Effector memory CD4-positive, alpha-beta T cell (primary cell): ENCODE measurements around the gene CTSL.

ENCODE experiments used
- DNase-seq, 3 donors: peaks; one replicate each; pipeline ENCODE4 v3.0.0-alpha.2; 2020
- H3K27ac ChIP-seq: 2 replicates; pipeline ENCODE4 v1.7.0; 2013; ENCODE audit warnings: mild to moderate bottlenecking, low read length, moderate library complexity; ENCODE audit not compliant: insufficient read depth, poor library complexity, severe bottlenecking
- H3K27me3 ChIP-seq: replicated peaks from 2 replicates; pipeline ENCODE4 v1.7.0; 2013; ENCODE audit warnings: mild to moderate bottlenecking, low read length; ENCODE audit not compliant: insufficient read depth, control insufficient read depth, poor library complexity, severe bottlenecking
- H3K36me3 ChIP-seq: 2 replicates; pipeline ENCODE4 v1.7.0; 2013; ENCODE audit warnings: mild to moderate bottlenecking, low read length, moderate library complexity; ENCODE audit not compliant: control insufficient read depth, insufficient read depth
- H3K4me1 ChIP-seq: 2 replicates; pipeline ENCODE4 v1.7.0; 2013; ENCODE audit warnings: low read length, mild to moderate bottlenecking; ENCODE audit not compliant: control insufficient read depth, insufficient read depth, poor library complexity, severe bottlenecking
- H3K4me3 ChIP-seq: 2 replicates; pipeline ENCODE4 v1.7.0; 2013; ENCODE audit warnings: low read length, low read depth, mild to moderate bottlenecking; ENCODE audit not compliant: insufficient read depth, poor library complexity, severe bottlenecking
- H3K9me3 ChIP-seq: 2 replicates; pipeline ENCODE4 v1.7.0; 2013; ENCODE audit warnings: mild to moderate bottlenecking, low read length, moderate library complexity; ENCODE audit not compliant: control insufficient read depth
- total RNA-seq, 3 donors: gene quantifications; one replicate each; lab custom pipeline; 2026; lab: John Stamatoyannopoulos, UW

Gene CTSL
- total RNA-seq = 3.4 to 7.4 (median 4.8) reads per million in 3 donors

DNA sequence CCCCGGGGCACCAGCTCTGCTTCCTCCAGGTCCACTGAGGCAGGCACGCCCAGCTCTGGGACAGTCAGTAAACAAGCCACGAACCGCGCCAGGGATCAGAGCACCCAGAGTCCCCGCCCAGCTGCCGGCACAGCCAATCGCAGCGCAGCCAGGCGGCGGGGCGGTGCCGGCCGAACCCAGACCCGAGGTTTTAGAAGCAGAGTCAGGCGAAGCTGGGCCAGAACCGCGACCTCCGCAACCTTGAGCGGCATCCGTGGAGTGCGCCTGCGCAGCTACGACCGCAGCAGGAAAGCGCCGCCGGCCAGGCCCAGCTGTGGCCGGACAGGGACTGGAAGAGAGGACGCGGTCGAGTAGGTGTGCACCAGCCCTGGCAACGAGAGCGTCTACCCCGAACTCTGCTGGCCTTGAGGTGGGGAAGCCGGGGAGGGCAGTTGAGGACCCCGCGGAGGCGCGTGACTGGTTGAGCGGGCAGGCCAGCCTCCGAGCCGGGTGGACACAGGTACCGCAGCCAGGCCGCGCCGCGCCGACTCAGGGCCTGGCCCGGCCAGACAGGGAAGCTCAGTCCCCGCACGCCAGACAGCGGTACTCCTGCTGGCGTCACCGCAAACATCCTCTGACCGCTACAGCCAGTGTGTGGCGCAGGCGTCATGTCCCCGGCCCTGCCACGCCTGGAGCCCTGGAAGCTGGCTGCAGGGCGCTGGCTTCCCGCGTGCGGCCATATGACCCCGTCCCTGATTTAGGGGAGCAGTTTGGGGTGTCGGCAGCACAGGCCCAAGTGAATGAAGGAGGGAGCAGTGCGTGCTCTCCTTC is at the start of gene CTSL:
Gene CTSL (plus strand): TSS at position 220 of the 810 bp plus-strand sequence. CDS start 1,485 bp downstream, outside the sequence.
- Histone ChIP-seq H3K4me1 (peaks cover 3% of the 10 kb centered on the region), H3K4me3 (peak within 1 kb of the TSS; percentile 70), H3K36me3 (no peaks in the 10 kb centered on the region), H3K9me3 (no peaks in the 10 kb centered on the region), H3K27ac (peak within 1 kb of the TSS; percentile 30), H3K27me3 (no peaks in the 10 kb centered on the region)
- peak in 2 of 3 donors; percentile 16 to 34 for DNase-seq

DNA sequence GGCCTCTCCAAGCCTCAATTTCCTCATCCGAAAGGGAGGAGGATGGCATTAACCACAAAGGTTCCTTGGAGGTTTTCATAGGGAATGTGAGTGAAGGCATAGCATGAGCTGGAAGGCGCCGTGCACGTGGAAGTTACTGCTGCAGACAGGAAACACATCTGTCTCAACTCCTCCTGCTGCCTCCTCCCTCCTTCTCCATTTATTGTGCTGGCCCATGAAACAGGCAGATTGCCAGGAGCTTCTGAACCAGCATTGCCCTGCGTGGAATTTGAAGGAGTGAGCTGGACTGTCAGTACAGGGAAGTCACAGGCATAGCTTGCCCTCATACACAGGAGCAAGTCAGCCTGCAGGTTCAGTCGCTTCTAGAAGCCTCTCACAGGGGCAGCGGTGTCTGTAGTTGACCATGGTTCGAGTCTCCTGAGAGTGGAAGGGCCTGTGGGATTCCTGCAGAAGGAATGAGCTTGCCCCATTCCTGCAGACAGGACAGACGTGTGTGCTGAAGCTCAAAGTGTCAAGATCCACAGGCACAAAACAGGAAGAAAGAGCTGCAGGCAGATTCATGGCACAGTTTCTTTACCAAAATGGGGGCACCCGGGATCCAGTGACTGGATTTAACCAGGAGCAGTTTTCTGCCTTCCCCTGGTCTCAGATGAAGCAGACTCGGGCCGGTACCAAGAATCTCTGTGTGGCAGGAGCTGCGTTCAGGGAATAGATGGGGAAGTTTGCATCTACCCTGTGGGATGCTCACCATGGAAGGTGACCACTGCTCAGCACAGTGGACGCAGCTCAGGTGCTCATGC is 48.7 kb upstream of the CTSL start:
- Histone ChIP-seq H3K27ac (no peak overlapping the region), H3K27me3 (no peaks in the 10 kb centered on the region), H3K9me3 (no peaks in the 10 kb centered on the region), H3K4me1 (no peaks in the 10 kb centered on the region), H3K4me3 (no peak overlapping the region), H3K36me3 (no peaks in the 10 kb centered on the region)
- DNase-seq = no peak

GRCh38 chr9:87677776-87678587 is 47.9 kb upstream of the CTSL start:
- Histone ChIP-seq H3K27ac (no peak overlapping the region), H3K27me3 (no peaks in the 10 kb centered on the region), H3K4me1 (no peaks in the 10 kb centered on the region), H3K36me3 (no peaks in the 10 kb centered on the region), H3K9me3 (no peaks in the 10 kb centered on the region), H3K4me3 (no peak overlapping the region)
- DNase-seq = no peak

DNA sequence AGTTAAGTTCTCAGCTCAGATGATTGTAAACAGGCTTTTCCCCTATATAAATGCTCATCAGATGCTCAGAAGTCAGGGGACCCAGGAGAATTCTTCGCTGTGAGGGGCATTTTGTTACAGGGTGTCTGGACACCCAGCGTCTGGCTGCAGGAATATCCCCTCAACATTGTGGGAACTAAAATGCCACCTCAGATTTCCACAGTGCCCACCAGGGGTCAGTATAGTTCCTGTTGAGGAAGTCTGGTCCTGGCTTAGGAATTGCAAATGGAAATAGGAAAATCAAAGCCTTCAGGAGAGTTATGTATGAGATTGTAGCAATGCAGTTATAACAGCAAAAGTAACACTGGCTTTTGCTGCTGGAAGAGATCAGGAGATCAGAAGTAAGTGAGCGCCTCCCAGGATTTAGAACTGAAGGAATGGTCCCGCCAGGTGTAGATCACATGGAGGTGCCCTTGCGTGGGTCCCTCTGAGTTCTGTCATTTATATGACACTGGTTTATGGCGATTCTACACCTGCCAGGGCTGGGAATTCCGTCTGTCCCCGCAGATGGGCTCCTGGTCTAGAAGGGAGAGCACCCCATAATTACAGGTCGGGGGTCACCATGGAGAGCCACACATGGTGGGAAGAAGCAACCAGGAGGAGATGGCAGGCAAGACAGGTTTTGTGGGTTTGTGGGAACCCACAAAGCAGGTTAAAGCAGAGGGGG is 47.1 kb upstream of the CTSL start:
- no peaks in the 10 kb centered on the region for H3K4me1 ChIP-seq
- peak in 1 of 3 donors; percentile 13 for DNase-seq
- H3K27ac ChIP-seq = no peak overlapping the region
- H3K9me3 ChIP-seq = no peaks in the 10 kb centered on the region
- no peaks in the 10 kb centered on the region for H3K36me3 ChIP-seq
- no peak overlapping the region for H3K4me3 ChIP-seq
- H3K27me3 ChIP-seq = no peaks in the 10 kb centered on the region

DNA sequence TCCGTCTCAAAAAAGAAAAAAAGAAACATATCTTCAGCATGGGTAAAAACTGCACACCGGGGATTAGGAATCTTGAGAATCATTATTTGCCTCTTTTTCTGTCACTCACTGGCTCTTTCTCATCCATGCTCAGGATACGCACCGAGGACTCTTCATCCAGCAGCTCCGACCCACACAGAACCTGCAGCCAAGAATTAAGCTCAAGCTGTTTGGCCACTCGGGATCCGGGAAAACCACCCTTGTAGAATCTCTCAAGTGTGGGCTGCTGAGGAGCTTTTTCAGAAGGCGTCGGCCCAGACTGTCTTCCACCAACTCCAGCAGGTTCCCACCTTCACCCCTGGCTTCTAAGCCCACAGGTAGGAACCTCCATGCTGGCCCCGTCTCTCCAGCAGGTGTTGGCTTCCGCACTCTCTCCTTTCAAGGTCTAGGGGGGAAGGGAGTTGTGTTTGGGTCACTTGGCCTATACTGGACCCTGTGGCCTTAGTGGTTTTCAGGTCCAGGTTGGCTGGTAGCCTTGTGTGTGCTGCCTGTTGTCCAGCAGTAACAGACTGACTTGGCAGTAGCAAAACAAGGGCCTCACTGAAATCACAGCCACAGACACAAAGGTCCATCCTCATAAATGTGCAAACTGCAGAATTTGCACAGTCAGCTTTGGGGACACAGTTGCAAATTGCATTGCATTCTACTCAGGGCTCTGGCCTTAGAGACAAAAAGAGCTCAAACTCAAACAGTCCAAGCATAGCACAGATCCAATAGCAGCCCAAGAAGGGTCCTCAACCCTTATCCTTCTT is 44.5 kb upstream of the CTSL start:
- Histone ChIP-seq H3K4me3 (no peak overlapping the region), H3K9me3 (no peaks in the 10 kb centered on the region), H3K27me3 (no peaks in the 10 kb centered on the region), H3K4me1 (no peaks in the 10 kb centered on the region), H3K27ac (no peak overlapping the region), H3K36me3 (no peaks in the 10 kb centered on the region)
- DNase-seq = no peak

- Histone ChIP-seq H3K27ac (no peak overlapping the region), H3K36me3 (no peaks in the 10 kb centered on the region), H3K4me3 (no peak overlapping the region), H3K27me3 (no peaks in the 10 kb centered on the region), H3K4me1 (no peaks in the 10 kb centered on the region), H3K9me3 (no peaks in the 10 kb centered on the region)
- DNase-seq = no peak
Observed at GRCh38 chr9:87682085-87682484, 43.8 kb upstream of the CTSL start.

GRCh38 chr9:87682618-87683017 is 43.3 kb upstream of the CTSL start:
- Histone ChIP-seq H3K36me3 (no peaks in the 10 kb centered on the region), H3K27me3 (no peaks in the 10 kb centered on the region), H3K27ac (no peak overlapping the region), H3K4me1 (no peaks in the 10 kb centered on the region), H3K4me3 (no peak overlapping the region), H3K9me3 (no peaks in the 10 kb centered on the region)
- no peak for DNase-seq

GRCh38 chr9:87683751-87684626 is 41.9 kb upstream of the CTSL start:
- no peak for DNase-seq
- no peaks in the 10 kb centered on the region for H3K36me3 ChIP-seq
- H3K9me3 ChIP-seq = no peaks in the 10 kb centered on the region
- H3K4me1 ChIP-seq = no peaks in the 10 kb centered on the region
- no peak overlapping the region for H3K27ac ChIP-seq
- H3K4me3 ChIP-seq = no peak overlapping the region
- H3K27me3 ChIP-seq = no peaks in the 10 kb centered on the region
